GM19463 (cell line): Measurements from ENCODE around the gene GADD45A.
A peak's percentile ranks its signal among the peaks of the same experiment; 100 is the strongest.
"Not testable (repeated sequence)": the region's sequence is repeated elsewhere in the genome, so short reads cannot be mapped to it uniquely, and the experiment has no call there.

Experiments
- ATAC-seq: cut with Tn5 transposase; IDR thresholded peaks from one replicate; pipeline ENCODE4 v1.9.1; 2021; ENCODE audit warnings: mild to moderate bottlenecking, moderate library complexity; ENCODE audit not compliant: unreplicated experiment

GADD45A gene, protein sequence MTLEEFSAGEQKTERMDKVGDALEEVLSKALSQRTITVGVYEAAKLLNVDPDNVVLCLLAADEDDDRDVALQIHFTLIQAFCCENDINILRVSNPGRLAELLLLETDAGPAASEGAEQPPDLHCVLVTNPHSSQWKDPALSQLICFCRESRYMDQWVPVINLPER

DNA sequence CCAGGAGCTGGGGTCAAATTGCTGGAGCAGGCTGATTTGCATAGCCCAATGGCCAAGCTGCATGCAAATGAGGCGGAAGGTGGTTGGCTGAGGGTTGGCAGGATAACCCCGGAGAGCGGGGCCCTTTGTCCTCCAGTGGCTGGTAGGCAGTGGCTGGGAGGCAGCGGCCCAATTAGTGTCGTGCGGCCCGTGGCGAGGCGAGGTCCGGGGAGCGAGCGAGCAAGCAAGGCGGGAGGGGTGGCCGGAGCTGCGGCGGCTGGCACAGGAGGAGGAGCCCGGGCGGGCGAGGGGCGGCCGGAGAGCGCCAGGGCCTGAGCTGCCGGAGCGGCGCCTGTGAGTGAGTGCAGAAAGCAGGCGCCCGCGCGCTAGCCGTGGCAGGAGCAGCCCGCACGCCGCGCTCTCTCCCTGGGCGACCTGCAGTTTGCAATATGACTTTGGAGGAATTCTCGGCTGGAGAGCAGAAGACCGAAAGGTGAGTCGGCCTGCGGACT lies at the start of gene GADD45A:
Gene GADD45A (plus strand): TSS at position 135 of the 491 bp plus-strand sequence. CDS start 294 bp downstream, at position 429.
- peak; percentile 78 for ATAC-seq

DNA sequence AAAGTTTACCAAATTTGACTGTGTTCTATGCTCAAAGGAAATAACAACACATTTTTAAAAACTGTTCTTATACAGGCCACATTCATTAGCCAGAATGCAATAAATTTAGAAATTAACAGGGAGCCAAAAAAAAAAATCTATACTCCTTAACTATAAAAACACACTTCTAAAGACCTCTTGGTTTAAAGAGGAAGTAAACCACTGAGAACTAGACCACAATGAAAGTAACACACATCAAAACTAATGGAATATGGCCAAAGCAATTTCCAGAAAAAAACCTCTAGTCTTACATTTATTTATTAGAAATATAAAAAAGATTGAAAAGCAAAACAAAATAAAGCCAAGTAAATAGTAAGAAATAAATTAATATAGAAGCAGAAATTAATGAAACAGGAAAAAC lies 48.9 kb upstream of the GADD45A start:
- no peak for ATAC-seq

DNA sequence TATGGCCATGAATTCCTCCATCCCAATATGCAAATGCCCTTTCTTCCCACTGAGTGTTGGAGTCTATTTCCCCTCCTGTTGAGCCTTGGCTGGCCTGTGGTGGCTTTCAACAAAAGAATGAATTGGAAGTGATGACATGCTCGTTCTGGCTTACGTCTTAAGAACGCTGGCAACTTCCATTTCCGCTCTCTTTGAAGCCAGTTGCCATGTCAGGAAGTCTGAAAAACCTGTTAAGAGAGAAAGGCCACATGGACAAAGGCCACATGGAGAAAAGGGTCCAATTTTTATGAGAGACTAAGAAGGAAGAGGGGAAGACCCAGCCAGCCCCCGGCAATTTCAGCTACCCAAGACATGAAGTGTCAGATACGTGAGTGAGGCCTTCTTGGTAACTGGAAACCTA lies 45.6 kb upstream of the GADD45A start:
- ATAC-seq: no peak

DNA sequence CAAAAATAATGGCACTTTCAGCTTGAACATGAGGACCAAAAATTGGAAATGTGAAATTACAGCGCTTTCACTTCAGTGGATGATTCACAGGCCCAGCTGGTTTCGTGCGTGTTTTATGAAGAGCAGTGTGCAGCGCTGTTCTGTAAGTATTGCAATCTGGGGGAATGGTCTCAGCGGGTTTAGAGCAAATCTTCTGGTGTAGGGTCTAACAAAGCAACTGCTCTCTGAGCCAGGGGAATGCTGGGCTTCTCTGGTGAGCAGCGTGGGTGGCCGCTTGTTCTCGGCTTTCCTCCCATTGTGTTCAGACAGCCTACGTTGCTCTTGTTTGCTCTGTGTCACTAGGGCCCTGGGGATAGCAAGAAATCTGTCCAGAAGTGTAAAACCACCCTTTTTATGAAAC lies 42.4 kb upstream of the GADD45A start:
- ATAC-seq: no peak

DNA sequence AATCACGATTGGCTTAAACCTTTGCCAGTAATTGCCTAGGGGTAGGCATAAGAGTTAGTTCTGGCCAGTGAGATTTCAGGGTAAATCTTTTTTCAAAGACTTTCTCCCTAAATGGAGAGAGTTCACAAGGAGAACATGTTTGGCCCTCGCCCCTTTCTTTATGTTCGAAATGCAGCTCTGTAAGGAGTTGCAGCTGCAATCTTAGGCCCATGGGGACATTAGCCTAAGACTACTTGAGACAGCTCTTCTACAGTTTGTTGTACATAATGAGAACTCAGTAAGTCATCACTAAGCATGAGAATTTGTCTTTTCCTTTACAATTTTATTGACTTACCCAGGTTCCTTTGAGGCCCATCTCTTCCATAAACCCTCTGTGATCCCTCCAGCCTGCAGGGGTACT lies 40.4 kb upstream of the GADD45A start:
- no peak for ATAC-seq

DNA sequence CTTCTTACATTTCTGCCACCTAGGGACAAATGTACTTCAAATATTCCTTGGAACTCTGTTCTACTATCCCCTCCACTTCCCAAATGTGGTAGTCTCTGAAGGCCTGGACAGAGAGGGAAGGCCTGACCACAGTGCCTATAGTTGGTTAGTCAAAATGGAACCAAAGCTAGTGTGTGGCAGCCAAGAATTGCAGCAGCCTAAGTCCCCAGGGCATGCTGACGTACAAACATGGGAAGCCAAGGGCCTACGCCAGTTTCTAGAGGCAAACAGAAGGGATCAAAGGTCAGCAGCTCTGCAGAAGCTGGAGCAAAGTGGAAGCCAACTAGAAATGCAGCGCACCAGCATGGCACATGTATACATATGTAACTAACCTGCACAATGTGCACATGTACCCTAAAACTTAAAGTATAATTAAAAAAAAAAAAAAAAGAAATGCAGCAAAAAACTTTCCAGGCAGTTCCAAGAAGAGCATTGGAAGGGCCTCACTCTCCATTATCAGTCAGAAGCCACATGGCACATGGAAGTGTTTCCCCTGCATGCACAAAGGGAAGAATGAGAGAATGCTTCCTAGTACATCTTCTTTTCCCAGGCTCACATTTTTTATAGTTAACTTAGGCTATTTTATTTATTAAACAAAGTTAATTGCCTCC lies 39.4 kb upstream of the GADD45A start:
- ATAC-seq: no peak

DNA sequence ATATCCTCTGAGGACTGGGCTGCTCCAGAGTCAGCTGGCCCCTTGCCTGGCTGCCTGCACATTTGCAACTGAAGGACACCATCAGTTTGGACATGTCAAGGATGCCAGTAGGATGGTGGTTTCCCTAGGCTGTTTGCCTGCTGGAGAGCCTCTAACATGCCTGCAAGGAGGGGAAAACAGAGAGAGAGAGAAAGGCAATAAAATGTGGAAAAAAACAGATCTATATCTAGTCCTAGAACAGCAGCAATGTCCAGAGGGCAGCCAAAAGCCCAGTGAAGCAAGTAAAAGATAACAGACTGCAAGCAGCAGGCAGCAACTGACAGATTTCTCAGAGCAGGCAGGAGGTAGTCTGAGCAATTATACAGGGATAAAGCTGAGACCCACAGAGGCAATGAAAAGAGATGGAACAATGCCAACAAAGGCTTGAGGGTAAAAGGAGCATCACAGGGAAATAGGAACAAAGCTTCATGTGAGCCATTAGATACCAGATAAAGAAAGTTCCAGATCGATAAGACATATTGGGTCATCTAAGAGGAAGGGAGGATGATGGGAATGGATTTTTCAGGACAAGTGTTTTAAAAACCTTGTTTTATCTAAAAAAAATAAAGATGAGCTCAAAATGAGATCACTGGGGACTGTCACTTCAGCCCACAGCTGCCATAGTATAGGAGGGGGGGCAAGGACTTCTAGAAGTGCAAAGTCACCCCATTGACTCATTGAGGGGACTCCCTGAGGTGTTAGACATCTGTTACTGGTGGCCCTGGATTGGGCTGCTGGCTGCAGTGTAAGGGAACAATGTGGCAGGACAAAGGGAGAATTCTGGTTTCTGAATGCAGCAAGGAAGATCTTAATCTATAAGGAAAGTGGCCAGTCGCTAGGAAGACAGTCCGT lies 38.6 kb upstream of the GADD45A start:
- ATAC-seq: peak; percentile 35

DNA sequence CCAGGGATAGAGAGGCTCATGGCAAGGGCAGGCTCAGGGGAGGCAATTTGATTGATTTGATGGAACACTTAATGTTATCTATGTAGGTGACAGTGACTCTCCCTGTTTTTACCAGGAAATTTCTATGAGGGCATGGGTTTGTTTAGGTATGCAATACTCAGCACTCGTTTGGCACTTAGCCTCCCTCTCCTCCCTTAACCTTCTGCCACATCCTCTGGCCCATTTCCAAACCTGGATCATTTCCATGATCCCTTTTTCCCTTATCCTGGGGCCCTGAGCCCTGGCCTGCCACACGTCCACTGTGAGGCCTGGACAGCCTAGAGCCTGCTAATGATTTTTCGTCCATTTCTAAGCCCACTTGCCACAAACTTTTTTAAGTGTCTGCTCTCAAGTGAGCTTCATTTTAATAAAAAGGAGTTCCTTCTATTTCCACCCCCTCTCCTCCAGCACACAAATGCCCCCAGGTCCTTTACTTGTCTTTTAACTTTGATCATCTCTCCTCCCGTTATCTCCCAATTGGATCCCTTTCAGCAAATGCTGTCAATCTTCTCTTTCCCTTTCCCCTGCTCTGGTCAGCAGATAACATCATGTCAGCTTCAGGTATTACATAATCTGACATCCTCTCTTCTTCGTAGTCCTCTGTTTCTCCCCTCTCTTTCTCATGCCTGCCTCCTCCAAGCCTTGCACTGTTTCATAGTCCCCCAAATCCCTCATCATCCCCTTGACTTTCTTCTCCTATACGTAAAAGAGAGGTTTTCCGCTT lies 37.8 kb upstream of the GADD45A start:
- no peak for ATAC-seq

DNA sequence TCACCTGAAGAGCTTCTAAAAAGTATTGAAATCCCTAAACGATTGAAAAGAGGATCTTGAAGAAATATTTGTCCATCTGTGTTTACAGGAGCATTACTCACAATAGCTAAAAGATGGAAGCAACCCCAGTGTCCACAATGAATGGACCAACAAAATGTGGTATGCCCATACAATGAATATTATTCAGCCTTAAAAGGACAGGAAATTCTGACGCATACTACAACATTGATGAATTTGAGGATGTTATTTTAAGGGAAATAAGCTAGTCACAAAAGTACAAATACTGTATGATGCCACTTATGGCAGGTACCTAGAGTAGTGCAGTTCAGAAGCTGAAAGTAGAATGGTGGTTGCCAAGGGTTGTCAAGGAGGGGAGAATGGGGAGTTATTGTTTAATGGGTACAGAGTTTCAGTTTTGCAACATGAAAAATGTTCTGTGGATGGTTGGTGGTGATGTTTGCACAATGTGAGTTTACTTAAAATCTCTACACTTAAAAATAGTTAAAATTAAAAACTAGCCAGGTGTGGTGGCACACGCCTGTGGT lies 37.1 kb upstream of the GADD45A start:
- no peak for ATAC-seq

DNA sequence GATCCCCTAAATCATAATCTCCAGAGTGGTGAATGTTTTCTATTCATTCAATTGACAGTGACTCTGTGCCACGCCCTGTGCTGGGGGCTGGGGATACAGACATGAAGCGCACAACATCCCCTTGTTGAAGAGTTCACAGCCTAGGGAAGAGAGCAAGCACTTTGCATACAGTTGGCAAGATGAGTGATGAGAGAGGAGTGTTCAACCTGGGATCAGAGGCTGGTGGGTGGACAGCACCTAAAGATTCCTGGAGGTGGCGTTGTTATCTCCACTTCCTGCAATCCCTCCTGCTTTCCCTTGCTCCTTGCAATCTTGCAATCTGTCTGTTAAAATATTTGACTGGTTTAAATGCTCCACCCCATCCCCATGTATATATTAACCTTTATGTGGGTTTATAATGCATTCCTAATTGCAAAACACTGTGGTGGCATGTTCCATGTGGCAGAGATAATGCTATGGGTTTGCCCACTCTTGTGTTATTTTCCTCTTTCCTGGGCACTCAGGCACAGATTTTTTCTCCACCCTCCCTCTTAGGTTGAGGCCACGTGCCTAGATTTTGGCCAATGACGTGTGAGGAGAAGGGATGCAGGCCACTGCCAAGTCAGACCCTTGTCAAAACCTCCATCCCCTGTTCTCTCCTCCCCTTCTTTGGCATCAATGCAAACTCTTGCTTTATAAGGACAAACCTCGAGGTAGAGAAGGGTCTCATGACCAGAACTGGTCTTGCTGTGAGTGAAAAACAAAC lies 36.2 kb upstream of the GADD45A start:
- ATAC-seq: no peak

DNA sequence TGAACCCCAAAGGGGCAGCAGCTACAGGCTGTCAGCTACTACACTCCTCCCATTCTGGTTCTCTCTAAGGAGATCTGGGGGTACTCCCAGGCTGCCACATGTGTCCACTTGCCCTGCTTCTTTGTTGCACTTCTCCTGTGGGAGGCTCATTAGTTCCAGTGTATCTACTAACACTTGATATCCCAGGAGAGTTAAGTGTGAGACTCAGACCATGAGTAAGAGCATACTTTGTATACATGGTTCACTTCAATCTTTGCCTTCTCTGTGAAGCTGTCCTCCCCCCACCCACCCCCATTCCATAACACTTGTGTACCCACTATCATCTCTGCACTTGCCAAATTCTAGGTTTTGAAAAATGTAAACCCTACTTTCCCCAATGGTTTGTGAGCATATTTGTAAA lies 34.9 kb upstream of the GADD45A start:
- no peak for ATAC-seq

DNA sequence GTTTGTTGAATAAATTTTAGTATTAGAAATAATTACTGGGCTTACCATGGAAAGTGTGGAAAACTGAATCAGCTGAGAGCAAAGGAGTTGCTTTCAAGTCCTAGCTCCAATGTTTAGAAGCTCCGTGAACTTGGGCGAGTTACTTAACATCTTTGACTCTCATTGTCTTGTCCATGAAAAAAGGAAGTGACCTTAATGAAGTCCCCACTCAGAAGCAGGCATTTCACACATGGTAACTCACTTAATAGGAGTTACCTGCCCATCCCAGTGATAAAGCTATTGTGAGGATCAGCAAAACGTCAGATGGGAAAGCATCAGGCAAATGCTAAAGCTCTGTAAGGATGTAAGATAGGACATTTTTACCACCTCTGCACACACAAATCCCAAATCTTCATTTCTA lies 34.0 kb upstream of the GADD45A start:
- no peak for ATAC-seq

DNA sequence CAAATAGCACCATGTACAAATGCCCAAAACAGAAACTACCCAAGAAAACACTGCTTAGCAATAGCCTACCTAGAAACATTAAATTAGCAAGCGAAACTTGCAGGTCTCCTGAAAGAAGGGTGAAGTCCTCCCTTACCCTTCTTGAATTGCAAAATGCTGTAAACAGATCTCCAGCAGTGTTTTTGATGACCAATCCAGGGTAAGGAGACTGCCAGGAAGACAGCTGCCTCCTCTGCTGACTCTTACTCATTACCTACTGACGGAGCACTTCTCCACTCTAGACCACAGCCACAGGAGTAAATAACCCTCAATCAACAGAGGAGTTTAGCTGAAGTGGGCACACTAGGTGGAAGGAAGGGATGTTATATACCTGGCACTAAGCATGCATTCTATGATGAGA lies 32.2 kb upstream of the GADD45A start:
- peak; percentile 56 for ATAC-seq

DNA sequence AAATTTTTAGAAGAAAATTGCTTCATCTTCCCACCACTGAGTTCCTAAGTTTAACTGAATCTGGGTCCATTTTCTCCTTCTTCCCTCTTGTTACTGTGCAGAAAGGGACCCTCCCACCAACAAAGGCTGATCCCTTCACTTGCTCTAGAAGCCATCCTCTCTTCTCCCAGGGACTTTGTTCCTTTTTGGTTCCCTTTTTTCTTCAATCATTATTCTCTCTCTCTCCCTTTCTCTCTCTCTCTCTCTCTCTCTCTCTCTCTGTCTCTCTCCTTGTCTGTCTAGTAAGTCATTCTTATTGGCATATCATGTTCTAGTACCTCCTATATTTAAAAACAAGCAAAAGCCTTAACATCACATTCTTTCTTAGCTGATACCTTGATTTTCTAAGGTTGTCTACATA lies 31.7 kb upstream of the GADD45A start:
- ATAC-seq: no peak

DNA sequence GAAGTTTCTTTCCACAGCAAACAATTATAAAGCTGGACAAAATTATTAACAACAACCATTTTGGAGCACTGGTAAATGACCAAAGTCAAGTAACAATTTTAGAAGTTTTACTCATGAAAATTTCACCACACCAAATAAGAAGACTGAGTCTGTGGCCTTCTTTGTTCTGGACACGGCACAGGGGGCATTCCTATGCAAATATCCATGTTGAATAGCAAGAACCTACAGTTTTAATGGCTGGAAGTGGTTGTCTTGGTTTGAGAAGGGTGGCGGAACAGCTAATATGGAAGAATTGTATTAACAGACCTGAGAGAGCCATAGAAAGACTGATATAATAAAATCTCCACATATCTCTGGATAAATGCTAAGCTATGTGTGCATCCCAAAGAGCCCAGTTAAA lies 29.4 kb upstream of the GADD45A start:
- ATAC-seq: no peak

DNA sequence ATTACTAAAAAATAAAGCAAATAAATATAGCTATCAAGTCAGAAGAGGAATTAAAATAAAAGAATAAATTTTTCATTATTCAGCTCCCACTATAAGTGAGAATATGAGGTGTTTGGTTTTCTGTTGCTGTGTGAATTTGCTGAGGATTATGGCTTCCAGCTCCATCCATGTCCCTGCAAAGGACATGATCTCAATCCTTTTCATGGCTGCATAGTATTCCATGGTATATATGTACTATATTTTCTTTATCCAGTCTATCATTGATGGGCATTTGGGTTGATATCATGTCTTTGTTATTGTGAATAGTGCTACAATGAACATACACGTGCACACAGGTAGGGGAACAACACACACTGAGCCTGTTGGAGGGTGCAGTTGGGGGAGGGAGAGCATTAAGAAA lies 27.8 kb upstream of the GADD45A start:
- not testable (repeated sequence) for ATAC-seq

DNA sequence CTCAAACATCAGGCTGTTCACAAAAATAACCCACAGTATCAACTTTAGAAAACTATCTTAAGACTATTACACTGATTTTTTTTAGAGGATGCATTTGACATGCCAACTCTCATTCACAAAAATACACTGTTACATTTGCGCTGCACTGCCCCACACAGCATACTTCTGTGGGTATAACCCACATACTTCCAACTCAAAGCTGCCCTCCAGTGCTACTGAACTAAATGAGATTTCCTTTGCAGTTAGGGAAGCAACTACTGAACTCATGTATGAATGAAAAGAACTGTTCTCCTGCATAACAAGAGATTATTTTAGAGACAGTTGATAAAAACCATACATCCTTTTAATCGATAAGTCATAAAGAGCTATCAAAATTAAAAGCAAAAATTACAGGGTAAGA lies 25.8 kb upstream of the GADD45A start:
- no peak for ATAC-seq

DNA sequence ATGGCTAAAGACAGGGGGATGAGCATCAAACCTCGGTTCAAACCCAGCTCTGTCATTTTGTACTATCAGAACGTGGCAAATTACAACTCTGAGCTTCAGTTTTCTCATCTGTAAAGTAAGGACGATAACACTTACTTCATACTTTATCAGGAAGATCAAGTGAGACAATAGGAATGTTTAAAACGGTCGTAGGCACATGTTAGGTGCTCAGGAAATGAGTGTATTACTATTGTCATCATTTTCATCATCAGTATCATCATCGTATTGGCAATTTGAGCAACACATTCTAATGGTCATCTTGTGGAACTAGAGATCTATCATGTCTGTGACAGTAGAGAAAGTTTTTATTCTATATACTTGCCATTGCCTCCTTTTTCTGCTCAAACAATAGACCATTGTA lies 22.1 kb upstream of the GADD45A start:
- ATAC-seq: no peak

DNA sequence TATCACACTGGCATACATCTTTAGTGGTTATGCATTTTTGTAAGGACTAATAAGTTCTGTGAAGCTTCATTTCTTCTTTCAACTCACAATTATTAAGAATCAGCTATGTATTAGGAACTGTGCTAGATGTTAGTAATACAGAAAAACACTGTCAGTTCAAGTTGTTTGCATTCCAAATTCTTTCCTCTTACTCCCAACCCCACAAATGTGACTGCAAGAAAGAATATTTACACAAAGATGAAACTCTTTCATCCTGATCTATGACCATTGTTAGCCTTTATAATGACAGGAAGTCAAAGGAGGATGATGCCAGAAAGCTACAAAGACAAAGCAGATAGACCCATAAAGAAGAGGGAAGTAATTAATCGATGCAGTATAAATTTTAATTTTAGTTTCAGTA lies 21.0 kb upstream of the GADD45A start:
- no peak for ATAC-seq

DNA sequence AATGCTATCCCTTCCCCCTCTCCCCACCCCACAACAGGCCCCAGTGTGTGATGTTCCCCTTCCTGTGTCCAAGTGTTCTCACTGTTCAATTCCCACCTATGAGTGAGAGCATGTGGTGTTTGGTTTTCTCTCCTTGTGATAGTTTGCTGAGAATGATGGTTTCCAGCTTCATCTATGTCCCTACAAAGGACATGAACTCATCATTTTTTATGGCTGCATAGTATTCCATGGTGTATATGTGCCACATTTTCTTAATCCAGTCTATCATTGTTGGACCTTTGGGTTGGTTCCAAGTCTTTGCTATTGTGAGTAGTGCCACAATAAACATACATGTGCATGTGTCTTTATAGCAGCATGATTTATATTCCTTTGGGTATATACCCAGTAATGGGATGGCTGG lies 19.7 kb upstream of the GADD45A start:
- ATAC-seq: not testable (repeated sequence)
